GM19452 (cell line): ENCODE results near the gene CAMKK2.
"Not testable (repeated sequence)": the region's sequence is repeated elsewhere in the genome, so short reads cannot be mapped to it uniquely, and the experiment has no call there.

Experiments
- ATAC-seq: cut with Tn5 transposase; IDR thresholded peaks from one replicate; pipeline ENCODE4 v1.9.1; 2021; ENCODE audit not compliant: unreplicated experiment

Gene CAMKK2

GRCh38 chr12:121250359-121250758 lies 46.1 kb downstream of the CAMKK2 start:
- ATAC-seq, result no peak

GRCh38 chr12:121248622-121249021 lies 47.9 kb downstream of the CAMKK2 start:
- peak; percentile 89 for ATAC-seq

DNA sequence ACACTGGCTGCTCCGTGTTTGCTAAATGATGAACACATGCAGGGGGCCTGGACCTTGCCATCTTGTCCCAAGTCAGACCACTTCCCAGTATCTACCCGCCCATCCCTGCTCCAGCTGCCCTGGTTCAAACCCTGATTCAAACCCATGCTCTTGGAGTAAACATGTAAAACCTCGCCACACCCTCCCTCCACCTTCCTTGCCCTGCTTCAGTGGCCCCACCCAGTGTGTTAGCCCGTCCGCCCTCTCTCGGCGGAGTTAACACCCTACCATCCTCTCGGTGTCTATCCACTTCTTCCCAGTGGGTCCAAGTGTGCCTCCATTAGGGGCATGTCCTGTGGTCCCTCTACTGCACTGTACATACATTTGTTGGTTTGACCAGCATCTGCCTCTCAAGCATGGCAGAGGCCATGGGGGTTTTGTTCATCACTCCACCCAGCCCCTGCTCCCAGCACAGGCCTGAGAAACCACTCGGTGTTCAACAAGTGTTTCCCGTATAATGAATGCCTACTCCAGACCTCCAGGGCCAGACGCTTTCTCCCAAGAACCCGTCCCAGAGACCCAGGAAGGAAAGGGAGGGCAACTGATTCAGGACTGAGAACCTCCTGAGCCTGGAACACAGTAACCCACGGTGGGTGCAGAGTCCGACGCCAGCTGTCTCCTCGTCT lies 49.5 kb downstream of the CAMKK2 start:
- no peak for ATAC-seq

- ATAC-seq, result no peak
These were observed 50.6 kb downstream of the CAMKK2 start for GRCh38 chr12:121245951-121246350.

- no peak for ATAC-seq
These were observed 51.5 kb downstream of the CAMKK2 start for GRCh38 chr12:121245031-121245430.

- ATAC-seq, result no peak
These were observed 55.1 kb downstream of the CAMKK2 start for GRCh38 chr12:121241156-121241970.

DNA sequence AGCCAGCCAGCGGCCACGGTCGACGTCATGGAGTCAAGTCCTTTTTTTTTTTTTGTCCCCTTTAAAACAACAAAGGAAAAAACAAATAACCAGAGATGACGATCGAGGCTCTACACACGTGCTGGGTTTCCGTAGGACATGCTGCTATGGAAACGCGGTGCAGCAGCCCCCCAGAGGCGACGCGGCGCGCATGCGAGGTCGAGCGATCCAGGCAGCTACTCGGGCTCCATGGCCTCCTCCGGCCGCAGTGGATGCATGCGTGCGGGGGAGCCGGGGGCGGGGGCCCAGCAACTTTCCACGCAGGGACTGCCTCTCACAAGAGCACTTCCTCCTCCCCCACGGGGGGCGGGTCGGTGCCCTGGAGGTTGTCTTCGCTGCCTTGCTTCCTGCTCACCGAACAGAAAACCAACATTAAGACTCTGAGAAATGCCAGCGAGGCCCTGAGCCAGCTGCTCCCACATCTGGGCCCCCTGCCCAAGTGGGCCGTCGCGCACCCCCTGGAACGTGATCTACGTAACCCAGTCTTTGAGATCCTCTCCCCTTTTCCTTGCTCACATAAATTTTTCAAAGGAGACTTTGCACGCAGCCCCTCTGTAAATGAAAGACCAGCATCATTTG lies 55.9 kb downstream of the CAMKK2 start:
- ATAC-seq, result no peak

- ATAC-seq, result no peak
These were observed 56.5 kb downstream of the CAMKK2 start for GRCh38 chr12:121240062-121240420.

- no peak for ATAC-seq
These were observed 57.0 kb downstream of the CAMKK2 start for GRCh38 chr12:121239351-121240061.

GRCh38 chr12:121238604-121239350 lies 57.7 kb downstream of the CAMKK2 start:
- ATAC-seq, result no peak

DNA sequence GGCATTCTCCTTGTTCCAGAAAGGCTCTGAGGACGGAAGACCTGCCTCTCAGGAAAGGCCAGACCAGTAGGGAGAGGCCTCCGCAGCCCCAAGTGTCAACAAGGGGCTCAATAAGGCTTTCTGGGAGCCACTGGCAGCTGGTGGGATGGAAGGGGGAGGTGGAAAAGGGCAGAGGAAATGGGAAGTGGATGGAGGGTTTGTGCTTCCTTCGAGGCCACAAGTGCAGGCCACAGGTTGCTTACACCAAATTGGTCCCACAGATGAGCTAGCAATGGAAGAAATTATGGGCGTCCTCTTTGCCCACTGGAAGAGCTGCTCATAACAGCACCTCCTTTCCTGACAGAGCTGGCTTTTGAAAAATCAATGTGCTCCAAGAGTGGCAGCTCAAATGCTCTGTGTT lies 58.4 kb downstream of the CAMKK2 start:
- no peak for ATAC-seq

GRCh38 chr12:121237415-121237814 lies 59.1 kb downstream of the CAMKK2 start:
- ATAC-seq, result no peak

GRCh38 chr12:121236776-121237175 lies 59.7 kb downstream of the CAMKK2 start:
- no peak for ATAC-seq

DNA sequence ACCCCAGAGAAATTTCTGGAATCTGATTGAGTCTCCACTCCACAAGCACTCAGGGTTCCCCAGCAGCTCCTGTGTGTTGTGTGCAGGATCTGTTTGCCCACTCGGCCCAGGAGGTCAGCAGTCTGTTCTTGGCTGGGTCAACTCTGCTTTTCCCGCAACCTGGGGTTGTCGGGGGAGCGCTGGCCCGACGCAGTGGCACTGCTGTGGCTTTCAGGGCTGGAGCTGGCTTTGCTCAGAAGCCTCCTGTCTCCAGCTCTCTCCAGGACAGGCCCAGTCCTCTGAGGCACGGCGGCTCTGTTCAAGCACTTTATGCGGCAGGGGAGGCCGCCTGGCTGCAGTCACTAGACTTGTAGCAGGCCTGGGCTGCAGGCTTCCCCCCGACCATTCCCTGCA lies 62.9 kb downstream of the CAMKK2 start:
- no peak for ATAC-seq

DNA sequence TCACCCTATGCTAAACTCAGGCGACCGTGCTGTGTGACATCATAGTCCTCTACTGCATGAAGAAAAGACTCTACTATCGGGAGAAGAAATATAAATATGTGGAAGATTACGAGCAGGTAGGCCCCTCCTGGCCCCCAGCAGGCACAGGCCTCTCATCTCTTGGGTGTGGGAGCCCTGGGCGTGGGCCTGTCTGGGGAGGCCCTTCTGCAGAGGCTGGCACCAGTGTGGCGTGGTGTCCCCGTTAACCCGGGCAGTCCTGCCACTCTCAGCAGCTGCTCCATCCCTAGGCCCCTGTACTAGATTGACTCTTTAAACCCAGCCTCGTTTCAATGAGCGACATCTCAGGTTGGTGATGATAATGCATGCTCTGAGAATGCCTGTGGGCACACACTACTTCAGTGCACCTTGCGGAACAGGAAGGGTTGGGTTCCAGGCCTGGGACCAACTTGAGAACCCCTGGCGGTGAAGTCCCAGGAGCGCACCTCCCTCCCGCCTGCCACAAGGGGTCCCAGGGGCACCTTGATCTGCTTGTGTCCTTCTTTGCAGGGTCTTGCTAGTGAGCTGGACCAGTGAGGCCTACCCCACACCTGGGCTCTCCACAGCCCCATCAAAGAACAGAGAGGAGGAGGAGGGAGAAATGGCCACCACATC lies 63.4 kb downstream of the CAMKK2 start:
- no peak for ATAC-seq

DNA sequence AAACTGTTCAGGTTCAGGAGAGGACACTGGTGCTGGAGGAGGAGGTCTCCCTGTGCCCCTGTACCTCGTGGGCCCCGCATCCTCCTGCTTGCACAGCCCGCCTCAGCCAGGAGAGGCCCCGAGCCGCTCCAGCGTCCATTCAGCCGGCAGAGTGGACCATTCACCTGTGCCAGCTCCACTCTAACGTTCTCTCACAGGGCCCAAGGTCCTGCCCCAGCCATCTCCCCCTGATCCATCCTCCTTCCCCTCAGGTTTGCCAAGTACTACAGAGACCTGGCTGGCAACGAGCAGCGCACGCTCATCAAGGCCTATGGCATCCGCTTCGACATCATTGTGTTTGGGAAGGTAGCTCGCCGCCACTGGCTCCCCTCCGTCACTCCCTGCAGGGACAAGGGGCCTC lies 64.3 kb downstream of the CAMKK2 start:
- no peak for ATAC-seq

DNA sequence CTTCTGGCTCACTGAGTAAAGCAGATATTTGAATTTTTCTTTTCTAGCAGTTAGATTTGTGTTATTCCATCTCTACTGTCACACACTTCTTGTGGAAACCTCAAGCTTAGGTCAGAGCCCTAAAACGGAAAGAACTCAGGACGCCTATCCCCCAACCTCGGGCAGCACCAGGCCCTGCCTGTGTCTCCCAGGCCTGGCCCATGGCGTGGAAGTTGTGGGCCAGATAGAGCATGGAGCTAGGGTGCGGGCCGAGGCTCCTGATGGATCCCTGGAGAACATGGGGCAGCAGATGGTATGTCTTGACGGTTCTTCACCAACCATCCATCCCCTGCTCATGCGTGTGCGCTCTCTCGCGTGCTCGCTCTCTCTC lies 66.0 kb downstream of the CAMKK2 start:
- ATAC-seq, result no peak

DNA sequence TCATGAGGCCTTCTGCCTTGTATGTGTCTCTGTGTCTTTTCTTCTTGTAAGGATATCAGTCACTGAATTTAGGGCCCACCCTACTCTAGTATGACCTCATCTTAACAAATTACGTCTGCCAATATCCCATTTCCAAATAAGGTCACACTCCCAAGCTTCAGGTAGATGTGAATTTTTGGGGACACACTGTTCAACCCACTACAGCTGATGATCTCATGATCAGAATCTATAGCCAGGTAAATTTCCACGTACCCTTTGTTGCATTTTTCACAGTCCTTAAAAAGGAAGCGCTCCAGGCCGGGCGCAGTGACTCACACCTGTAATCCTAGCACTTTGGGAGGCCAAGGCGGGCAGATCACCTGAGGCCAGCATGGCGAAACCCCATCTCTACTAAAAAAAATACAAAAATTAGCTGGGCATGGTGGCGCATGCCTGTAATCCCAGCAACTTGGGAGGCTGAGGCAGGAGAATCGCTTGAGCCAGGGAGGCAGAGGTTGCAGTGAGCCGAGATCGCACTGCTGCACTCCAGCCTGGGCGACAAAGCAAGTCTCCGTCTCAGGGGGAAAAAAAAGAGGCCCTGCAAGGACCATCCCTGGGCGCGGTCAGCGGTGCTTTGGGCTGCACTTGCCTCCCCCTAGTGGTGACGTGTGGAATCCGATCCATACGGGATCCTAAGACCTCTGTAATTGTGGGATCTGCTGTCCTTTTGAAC lies 66.5 kb downstream of the CAMKK2 start:
- ATAC-seq, result not testable (repeated sequence)

DNA sequence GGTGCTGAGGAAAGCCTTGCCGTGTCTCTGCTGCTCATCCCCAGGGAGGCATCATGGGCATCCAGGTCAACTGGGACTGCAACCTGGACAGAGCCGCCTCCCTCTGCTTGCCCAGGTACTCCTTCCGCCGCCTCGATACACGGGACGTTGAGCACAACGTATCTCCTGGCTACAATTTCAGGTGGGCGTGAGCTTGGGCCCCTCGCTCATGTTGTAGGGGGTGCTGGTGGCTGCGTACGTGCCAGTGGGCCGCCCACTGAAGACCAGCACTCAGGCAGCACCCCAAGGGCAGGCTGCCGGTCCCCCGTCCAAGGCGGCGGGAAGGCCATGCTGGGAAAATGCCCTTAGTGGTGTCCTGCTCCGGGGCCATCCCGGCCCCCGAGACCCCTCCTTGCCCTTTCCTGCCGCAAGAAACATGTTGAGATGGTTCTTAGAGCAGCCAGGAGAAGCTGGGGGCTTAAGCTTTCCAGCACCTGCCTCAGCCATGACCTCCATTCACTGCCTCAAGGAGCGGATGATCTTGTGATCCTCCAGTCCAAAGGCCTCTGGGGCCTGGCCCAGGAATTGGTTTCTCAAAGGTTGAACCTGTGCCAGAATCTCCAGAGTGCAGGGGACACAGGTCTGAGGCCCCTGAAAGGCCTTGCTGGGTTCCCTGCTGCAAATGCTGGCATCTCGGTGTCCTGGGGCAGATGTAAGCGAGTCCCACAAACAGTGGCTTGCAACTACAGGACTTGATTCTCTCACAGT lies 67.4 kb downstream of the CAMKK2 start:
- no peak for ATAC-seq
